ENCODE results near the gene PRAMEF26.
"Not testable (repeated sequence)": the region's sequence is repeated elsewhere in the genome, so short reads cannot be mapped to it uniquely, and the experiment has no call there.

GRCh38 chr1:13165531-13165930 lies 9.7 kb upstream of the PRAMEF26 start, which contains the start of gene HNRNPCL4:
- TF ChIP-seq, protein P1, sequence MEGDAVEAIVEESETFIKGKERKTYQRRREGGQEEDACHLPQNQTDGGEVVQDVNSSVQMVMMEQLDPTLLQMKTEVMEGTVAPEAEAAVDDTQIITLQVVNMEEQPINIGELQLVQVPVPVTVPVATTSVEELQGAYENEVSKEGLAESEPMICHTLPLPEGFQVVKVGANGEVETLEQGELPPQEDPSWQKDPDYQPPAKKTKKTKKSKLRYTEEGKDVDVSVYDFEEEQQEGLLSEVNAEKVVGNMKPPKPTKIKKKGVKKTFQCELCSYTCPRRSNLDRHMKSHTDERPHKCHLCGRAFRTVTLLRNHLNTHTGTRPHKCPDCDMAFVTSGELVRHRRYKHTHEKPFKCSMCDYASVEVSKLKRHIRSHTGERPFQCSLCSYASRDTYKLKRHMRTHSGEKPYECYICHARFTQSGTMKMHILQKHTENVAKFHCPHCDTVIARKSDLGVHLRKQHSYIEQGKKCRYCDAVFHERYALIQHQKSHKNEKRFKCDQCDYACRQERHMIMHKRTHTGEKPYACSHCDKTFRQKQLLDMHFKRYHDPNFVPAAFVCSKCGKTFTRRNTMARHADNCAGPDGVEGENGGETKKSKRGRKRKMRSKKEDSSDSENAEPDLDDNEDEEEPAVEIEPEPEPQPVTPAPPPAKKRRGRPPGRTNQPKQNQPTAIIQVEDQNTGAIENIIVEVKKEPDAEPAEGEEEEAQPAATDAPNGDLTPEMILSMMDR (IDR thresholded peaks at IDR 0.05; ENCODE audit: low read depth, low read length), result not testable (repeated sequence)
- not testable (repeated sequence) for TF ChIP-seq POLR2A (IDR thresholded peaks at IDR 0.05; ENCODE audit: extremely low read depth, insufficient read length); MAX (IDR thresholded peaks at IDR 0.05; ENCODE audit: low read depth, low read length); MYC (IDR thresholded peaks at IDR 0.05; ENCODE audit: low read depth, low read length)

Data from NB4 (cell line).